Activated CD8-positive, alpha-beta memory T cell treated with anti-CD3 and anti-CD28 coated beads for 24 hours (primary cell): ENCODE data around the gene ACTC1.

ENCODE experiments used
- DNase-seq: peaks from one replicate; pipeline ENCODE4 v3.0.0-alpha.2; 2020

The ACTC1 gene

GRCh38 chr15:34755419-34755773 lies 40.0 kb downstream of the ACTC1 start:
- no peak for DNase-seq

- DNase-seq, result no peak
Measured at GRCh38 chr15:34754674-34755418, 40.5 kb downstream of the ACTC1 start, which contains the start of gene GJD2. Gene GJD2 (minus strand): TSS chr15:34754998. CDS start chr15:34754488, 510 bp downstream.

DNA sequence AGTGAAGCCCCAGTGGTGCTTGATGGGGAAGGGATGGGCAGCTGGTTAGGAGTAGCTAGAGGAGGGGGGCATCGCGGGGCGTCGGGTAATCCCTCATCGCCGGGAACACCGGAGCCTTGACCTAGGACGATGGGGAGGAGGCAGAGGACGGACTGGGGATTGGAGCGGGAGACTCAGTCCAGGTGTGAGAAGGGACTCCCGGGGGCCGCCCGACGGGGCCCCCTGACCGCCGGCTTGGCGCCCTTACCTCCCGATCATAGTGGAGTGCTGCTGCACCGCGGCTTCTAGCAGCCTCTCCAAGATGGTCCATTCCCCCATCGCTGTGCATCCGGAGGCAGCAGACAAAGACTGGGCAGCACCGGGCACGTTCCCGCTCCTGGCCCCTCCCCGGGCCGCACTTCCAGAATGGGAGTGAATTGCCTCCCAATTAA lies 41.2 kb downstream of the ACTC1 start:
- DNase-seq, result no peak

DNA sequence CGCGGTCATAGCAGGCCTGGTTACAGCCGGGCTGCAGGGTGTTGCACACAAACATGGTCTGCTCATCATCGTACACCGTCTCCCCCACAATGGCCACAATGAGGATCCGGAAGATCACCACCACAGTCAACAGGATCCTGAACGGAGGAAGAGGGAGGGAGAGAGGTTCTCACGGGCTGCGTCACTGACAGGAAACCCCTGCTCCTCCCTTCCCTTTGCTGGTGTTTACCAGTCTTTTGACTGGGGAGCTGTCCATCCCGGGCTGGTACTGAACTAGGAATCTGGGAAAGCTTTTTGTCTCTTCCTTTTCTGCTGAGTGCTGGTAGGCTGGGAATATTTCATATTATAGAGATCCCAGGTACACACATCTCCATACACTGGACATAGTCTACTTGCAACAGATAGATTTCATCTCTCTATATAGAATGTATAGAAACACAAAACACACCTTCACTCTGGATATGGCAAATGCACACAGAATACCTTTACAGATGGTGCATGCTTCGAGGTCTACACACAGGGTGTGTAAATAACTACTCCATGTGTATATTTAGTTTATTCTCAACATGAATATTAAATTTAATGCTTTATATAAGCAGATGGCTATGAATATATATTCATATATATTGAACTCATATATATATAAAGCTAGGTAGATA lies 42.0 kb downstream of the ACTC1 start:
- no peak for DNase-seq

- DNase-seq, result no peak
Measured at GRCh38 chr15:34749691-34750090, 45.7 kb downstream of the ACTC1 start.
